HuH-7.5 (cell line): ENCODE results near the gene TMEM45A.

Experiments
- DNase-seq: peaks from one replicate; pipeline ENCODE4 v3.0.0; 2011; ENCODE audit warnings: low spot score

TMEM45A gene

GRCh38 chr3:100615684-100616083 lies 123.3 kb downstream of the TMEM45A start:
- no peak for DNase-seq

DNA sequence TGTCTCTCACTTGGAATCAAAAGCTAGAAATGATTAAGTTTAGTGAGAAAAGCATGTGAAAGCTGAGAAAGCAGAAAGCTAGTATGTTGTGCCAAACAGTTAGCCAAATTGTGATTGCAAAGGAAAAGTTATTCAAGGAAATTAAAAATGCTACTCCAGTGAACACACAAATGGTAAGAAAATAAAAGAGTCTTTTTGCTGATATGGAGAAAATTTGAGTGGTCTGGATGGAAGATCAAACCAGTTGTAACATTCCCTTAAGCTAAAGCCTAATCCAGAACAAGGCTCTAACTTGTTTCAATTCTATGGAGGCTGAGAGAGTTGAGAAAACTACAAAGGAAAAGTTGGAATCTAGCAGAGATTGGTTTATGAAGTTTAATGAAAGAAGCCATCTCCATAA lies 128.8 kb downstream of the TMEM45A start:
- DNase-seq: no peak
